ENCODE results near the gene AHCYL2.

The AHCYL2 gene

GRCh38 chr7:129461809-129462208 is 237.0 kb downstream of the AHCYL2 start:
- Histone ChIP-seq H4K20me1 (ENCODE audit: control insufficient read depth, insufficient read depth, low read depth, low read length) (no peaks in the 10 kb centered on the region), H3K36me3 (ENCODE audit: control insufficient read depth, low read length) (peaks cover 36% of the 10 kb centered on the region), H3K9me2 (replicated peaks; ENCODE audit: control insufficient read depth, low read length) (no peaks in the 10 kb centered on the region), H3F3A (ENCODE audit: control insufficient read depth, insufficient read depth) (no peaks in the 10 kb centered on the region), H3K27ac (ENCODE audit: low read depth, low read length) (no peak overlapping the region), H3K4me2 (ENCODE audit: low read length) (no peak overlapping the region), H3K4me1 (ENCODE audit: control insufficient read depth, low read length) (no peaks in the 10 kb centered on the region), H3K27me3 (ENCODE audit: control insufficient read depth, low read length) (no peaks in the 10 kb centered on the region), H3K4me3 (ENCODE audit: low read length) (no peak overlapping the region), H3K79me2 (ENCODE audit: control insufficient read depth, low read length) (no peaks in the 10 kb centered on the region), H3K9me3 (ENCODE audit: control insufficient read depth, insufficient read depth, low read length) (no peaks in the 10 kb centered on the region)
- no peak for TF ChIP-seq EZH2phosphoT487 (IDR thresholded peaks at IDR 0.05; ENCODE audit: borderline replicate concordance, low read length)
- no peak for TF ChIP-seq CTCF (IDR thresholded peaks at IDR 0.05; ENCODE audit: low read depth, low read length, poor library complexity, severe bottlenecking)

GRCh38 chr7:129462420-129462819 is 237.6 kb downstream of the AHCYL2 start:
- Histone ChIP-seq H3K27ac (ENCODE audit: low read depth, low read length) (no peak overlapping the region), H3K36me3 (ENCODE audit: control insufficient read depth, low read length) (peaks cover 33% of the 10 kb centered on the region), H3K9me2 (replicated peaks; ENCODE audit: control insufficient read depth, low read length) (no peaks in the 10 kb centered on the region), H4K20me1 (ENCODE audit: control insufficient read depth, insufficient read depth, low read depth, low read length) (no peaks in the 10 kb centered on the region), H3F3A (ENCODE audit: control insufficient read depth, insufficient read depth) (no peaks in the 10 kb centered on the region), H3K4me1 (ENCODE audit: control insufficient read depth, low read length) (no peaks in the 10 kb centered on the region), H3K79me2 (ENCODE audit: control insufficient read depth, low read length) (no peaks in the 10 kb centered on the region), H3K27me3 (ENCODE audit: control insufficient read depth, low read length) (no peaks in the 10 kb centered on the region), H3K9me3 (ENCODE audit: control insufficient read depth, insufficient read depth, low read length) (no peaks in the 10 kb centered on the region), H3K4me2 (ENCODE audit: low read length) (no peak overlapping the region), H3K4me3 (ENCODE audit: low read length) (no peak overlapping the region)
- no peak for TF ChIP-seq CTCF (IDR thresholded peaks at IDR 0.05; ENCODE audit: low read depth, low read length, poor library complexity, severe bottlenecking)
- no peak for TF ChIP-seq EZH2phosphoT487 (IDR thresholded peaks at IDR 0.05; ENCODE audit: borderline replicate concordance, low read length)

GRCh38 chr7:129464194-129464593 is 239.4 kb downstream of the AHCYL2 start:
- H3K9me2 ChIP-seq (replicated peaks; ENCODE audit: control insufficient read depth, low read length), result no peaks in the 10 kb centered on the region
- H3K4me2 ChIP-seq (ENCODE audit: low read length), result no peak overlapping the region
- no peaks in the 10 kb centered on the region for H3K27me3 ChIP-seq (ENCODE audit: control insufficient read depth, low read length)
- no peak overlapping the region for H3K27ac ChIP-seq (ENCODE audit: low read depth, low read length)
- no peaks in the 10 kb centered on the region for H3F3A ChIP-seq (ENCODE audit: control insufficient read depth, insufficient read depth)
- H3K4me1 ChIP-seq (ENCODE audit: control insufficient read depth, low read length), result no peaks in the 10 kb centered on the region
- TF ChIP-seq CTCF (IDR thresholded peaks at IDR 0.05; ENCODE audit: low read depth, low read length, poor library complexity, severe bottlenecking) (no peak), EZH2phosphoT487 (IDR thresholded peaks at IDR 0.05; ENCODE audit: borderline replicate concordance, low read length) (no peak)
- no peaks in the 10 kb centered on the region for H4K20me1 ChIP-seq (ENCODE audit: control insufficient read depth, insufficient read depth, low read depth, low read length)
- H3K9me3 ChIP-seq (ENCODE audit: control insufficient read depth, insufficient read depth, low read length), result no peaks in the 10 kb centered on the region
- H3K36me3 ChIP-seq (ENCODE audit: control insufficient read depth, low read length), result peaks cover 27% of the 10 kb centered on the region
- H3K79me2 ChIP-seq (ENCODE audit: control insufficient read depth, low read length), result no peaks in the 10 kb centered on the region
- no peak overlapping the region for H3K4me3 ChIP-seq (ENCODE audit: low read length)

- Histone ChIP-seq H4K20me1 (ENCODE audit: control insufficient read depth, insufficient read depth, low read depth, low read length) (no peaks in the 10 kb centered on the region), H3K4me1 (ENCODE audit: control insufficient read depth, low read length) (no peaks in the 10 kb centered on the region), H3K36me3 (ENCODE audit: control insufficient read depth, low read length) (peaks cover 22% of the 10 kb centered on the region)
Measured at GRCh38 chr7:129465080-129465479, 240.2 kb downstream of the AHCYL2 start.

More at GRCh38 chr7:129465080-129465479, 240.2 kb downstream of the AHCYL2 start:
- no peaks in the 10 kb centered on the region for H3K79me2 ChIP-seq (ENCODE audit: control insufficient read depth, low read length)
- H3K9me2 ChIP-seq (replicated peaks; ENCODE audit: control insufficient read depth, low read length), result no peaks in the 10 kb centered on the region
- no peak overlapping the region for H3K4me3 ChIP-seq (ENCODE audit: low read length)
- H3K9me3 ChIP-seq (ENCODE audit: control insufficient read depth, insufficient read depth, low read length), result no peaks in the 10 kb centered on the region
- no peaks in the 10 kb centered on the region for H3F3A ChIP-seq (ENCODE audit: control insufficient read depth, insufficient read depth)
- no peaks in the 10 kb centered on the region for H3K27me3 ChIP-seq (ENCODE audit: control insufficient read depth, low read length)
- H3K27ac ChIP-seq (ENCODE audit: low read depth, low read length), result no peak overlapping the region
- H3K4me2 ChIP-seq (ENCODE audit: low read length), result no peak overlapping the region
- no peak for TF ChIP-seq EZH2phosphoT487 (IDR thresholded peaks at IDR 0.05; ENCODE audit: borderline replicate concordance, low read length)
- TF ChIP-seq CTCF (IDR thresholded peaks at IDR 0.05; ENCODE audit: low read depth, low read length, poor library complexity, severe bottlenecking), result no peak
